Activated T-cell treated with anti-CD3 and anti-CD28 coated beads for 48 hours (primary cell): ENCODE results near the gene SPATA21.
A peak's percentile ranks its signal among the peaks of the same experiment; 100 is the strongest.

Source experiments
- DNase-seq: peaks from one replicate; pipeline ENCODE4 v3.0.0-alpha.2; 2020; ENCODE audit warnings: low read depth

The SPATA21 gene

DNA sequence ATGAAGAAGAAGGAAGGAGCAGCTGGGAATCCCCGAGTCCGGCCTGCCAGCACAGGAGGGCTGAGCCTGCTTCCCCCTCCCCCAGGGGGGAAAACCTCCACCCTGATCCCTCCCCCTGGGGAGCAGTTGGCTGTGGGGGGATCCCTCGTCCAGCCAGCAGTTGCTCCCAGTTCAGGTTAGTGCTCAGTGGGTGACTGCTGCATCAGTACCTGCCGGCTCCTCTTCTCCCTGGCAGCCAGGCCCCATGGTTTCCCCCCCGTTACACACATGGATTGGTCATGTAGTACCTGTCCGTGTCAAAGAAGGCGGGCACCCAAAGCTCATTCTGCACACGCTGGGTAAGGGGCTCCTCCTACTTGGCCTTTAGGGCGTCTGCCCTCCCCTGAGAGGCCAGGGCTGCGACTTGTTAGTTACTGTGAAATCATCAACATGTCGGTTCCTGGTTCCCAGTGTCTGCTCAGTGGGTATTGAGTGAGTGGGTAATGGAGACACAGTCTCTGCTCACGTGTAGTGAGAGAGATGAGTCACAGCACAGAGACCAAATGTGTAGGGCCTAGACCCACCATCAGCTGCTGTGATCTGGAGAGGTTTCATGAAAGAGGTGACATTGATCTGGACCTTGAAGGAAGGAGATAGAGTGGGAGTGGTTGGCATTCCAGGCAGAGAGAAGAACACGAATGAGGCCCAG lies 14.8 kb upstream of the SPATA21 start:
- DNase-seq: no peak

DNA sequence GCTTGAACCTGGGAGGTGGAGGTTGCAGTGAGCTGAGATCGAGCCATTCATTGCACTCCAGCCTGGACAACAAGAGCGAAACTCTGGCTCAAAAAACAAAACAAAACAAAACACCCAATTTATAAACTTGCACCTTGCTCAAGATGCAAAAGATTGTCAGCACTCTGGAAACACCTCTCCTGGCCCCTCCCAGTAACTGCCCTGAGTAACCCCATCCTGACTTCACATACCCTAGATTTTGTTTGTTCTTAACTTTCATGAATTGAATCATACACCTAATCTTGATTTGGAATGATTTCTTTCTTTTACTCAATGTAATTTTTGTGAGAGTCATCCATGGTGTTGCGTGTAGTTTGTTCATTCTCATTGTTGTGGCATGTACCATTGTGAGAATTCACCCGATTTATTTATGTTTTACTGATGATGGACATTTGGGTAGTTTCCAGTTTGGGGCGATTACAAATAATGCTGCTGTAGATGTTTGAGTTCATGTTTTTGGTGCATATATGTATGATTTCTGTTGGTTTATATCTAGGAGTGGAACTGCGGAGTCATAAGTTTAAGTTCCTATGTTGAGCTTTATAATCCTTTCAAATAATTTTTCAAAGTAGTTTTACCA lies 13.7 kb upstream of the SPATA21 start:
- no peak for DNase-seq

DNA sequence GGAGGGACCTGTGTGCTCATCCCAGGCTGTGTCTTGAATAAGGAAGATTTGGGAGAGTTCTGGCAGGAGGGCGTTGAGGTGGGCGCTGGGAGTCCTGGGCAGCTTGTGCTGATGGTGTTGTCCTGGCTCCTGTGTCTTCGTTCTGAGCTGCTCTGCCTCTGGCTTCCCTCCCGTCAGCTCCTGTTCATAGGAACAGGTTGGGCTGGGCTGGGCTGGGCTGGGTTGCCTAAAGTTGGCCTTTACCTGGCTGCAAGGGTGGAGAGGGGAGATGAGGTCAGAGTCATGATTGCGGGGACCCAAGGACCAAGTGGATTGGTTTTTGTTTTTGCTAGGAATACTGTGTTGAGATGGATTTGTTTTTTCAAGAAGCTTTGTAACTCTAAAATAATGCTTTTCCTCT lies 12.4 kb upstream of the SPATA21 start:
- no peak for DNase-seq

DNA sequence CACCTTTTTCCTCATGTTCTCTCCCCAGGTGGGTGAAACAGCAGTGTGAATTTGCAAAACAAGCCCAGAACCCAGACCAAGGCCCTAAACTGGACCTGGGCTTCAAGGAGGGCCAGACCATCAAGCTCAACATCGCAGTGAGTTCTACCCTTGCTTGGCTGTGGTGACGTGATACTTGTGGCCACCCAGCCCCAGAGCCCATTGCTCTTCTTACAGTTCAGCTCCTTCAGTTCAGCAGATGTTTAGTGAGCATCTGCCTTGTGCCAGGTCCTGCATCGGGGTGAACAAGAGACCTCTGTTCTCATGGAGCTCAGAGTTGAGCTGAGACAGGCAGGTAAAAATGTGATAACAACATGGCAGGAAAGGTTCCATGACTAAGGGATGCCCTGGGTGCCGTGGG lies 11.8 kb upstream of the SPATA21 start:
- no peak for DNase-seq

GRCh38 chr1:16447641-16448040 lies 10.4 kb upstream of the SPATA21 start:
- DNase-seq: no peak

GRCh38 chr1:16446116-16446515 lies 8.9 kb upstream of the SPATA21 start:
- no peak for DNase-seq

DNA sequence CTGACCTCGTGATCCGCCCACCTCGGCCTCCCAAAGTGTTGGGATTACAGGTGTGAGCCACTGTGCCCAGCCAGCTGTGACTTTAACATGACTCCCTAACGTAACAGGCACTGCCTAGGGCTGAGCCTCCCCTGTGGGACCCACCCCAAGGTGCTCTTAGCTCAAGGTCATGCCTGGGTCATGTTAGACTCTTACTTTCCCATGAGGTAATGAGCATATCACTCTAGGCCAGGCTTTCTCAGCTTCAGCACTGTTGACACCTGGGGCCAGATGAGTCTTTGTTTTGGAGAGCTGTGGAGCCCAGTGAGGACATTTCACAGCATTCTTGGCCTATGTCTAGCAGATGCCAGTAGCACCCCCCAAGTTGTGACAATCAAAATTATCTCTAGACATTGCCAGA lies 7.8 kb upstream of the SPATA21 start:
- no peak for DNase-seq

GRCh38 chr1:16443975-16444770 lies 6.9 kb upstream of the SPATA21 start:
- no peak for DNase-seq

DNA sequence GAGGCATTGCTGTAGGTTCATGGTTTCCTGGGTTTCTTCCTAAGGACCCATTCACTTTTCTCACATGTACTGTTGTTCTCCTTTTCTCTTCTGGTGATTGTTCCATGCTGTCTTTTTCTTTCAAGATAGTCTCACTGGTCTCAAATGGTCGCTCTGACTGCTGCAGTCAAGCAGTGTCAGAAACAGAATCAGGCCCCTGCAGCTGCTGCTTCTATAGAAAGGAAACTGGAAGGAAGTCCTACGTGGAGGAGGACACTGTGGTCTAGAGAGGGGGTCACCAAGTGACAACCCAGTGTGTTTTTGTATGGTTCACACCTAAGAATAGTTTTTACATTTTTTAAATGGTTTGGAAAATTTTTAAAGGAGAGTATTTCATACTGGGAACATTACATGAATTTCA lies 5.7 kb upstream of the SPATA21 start:
- DNase-seq: no peak

DNA sequence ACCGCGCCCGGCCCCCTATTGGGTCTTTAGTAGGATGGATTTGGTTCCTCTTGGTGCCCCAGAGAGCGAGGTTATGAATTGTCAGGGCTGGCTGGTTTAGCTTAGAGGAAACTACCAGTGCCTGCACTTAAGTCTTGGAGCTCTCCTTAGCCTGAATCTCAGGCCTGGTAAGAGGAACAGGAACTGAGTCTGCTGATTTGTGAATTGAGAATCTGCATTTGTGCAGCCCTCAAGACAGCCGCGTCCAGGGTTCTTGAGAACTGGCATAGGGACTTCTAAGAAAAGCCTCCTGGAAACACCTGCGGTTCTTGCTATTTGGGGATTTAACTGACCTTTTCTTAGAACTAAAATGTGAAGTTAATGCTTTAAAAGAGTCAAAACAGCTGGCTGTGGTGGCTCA lies 5.0 kb upstream of the SPATA21 start:
- no peak for DNase-seq

DNA sequence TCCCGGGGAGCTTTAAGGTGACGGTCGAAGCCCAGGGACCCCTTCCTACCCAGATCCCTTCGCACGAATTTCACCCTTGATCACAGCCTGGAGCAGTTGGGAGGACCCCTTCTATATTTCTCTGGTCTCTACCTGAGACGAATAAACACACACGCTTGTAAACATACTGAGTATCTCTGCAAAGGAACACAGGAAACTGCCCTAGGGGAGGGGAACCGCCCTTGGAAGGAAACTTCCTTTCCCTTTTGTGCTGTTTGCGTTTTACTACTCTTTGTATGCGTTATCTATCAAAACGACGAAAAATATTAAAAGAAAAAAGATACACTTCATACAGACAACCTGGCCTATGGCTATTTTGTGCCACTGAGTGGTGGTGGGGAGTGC lies 4.0 kb upstream of the SPATA21 start:
- DNase-seq: no peak

DNA sequence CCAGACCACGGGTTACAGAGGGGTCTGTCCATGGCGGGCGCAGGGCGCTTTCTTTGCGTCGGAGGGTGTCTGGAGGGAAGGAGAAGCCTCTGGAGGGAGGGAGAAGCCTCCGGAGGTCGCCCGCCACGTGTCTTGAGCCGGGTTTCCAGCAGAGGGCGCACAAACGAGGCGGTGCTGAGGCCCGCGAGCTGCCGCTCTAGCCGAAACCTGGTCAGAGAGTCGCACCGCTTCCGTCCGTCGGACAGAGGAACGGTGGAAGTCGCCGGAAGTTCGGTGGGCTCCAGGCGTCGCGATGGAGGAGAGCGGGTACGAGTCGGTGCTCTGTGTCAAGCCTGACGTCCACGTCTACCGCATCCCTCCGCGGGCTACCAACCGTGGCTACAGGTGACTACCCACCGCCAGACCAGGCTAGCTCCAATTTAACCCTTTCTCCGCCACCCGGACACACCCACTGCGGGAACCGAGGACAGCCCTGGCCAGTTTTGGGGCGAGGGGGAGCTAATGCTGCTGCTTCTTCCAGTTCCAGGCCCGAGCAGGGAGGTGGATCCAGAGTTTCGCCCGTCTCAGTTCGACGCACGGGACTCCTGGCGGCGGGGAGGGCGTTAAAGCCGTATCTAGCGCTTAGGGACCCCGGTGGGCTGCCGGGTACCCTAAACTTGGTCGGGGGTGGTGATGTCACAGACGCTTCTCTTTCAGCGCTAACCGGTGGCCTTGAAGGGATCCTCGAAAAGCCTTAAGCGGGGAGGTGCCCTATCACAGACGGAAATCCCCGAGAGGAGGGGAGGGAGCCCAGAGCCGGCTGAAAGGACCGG lies 3.5 kb upstream of the SPATA21 start, which contains the start of gene NECAP2:
NECAP2 (plus strand) TSS at position 255 of the 812 bp plus-strand sequence; CDS start at position 293, 38 bp downstream.
- DNase-seq: peak; percentile 94

DNA sequence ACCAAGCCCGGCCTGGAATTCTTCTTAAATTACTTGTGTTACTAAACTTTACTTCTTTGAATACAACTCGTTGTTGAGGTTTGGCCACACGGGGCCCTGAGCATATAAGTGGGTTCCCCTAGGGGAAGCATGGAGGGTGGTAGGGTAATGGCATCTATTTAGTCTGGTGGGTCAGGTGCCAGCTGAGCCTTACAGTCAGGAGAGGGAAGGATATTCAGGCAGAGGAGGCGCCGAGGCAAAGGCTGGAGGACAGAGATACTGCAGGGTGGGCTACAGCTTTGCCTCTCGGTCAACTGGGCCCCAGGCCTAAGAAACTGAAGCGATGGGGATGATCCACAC lies 2.9 kb upstream of the SPATA21 start:
- DNase-seq: no peak

GRCh38 chr1:16438924-16439323 lies 1.7 kb upstream of the SPATA21 start:
- DNase-seq: no peak

GRCh38 chr1:16438516-16438915 lies 1.3 kb upstream of the SPATA21 start:
- DNase-seq: no peak

- DNase-seq: no peak
Measured at GRCh38 chr1:16434501-16434900, 2.7 kb downstream of the SPATA21 start.

GRCh38 chr1:16434007-16434406 lies 3.2 kb downstream of the SPATA21 start:
- DNase-seq: no peak

GRCh38 chr1:16433030-16433429 lies 4.2 kb downstream of the SPATA21 start:
- DNase-seq: no peak

GRCh38 chr1:16430606-16431005 lies 6.6 kb downstream of the SPATA21 start:
- no peak for DNase-seq

GRCh38 chr1:16425125-16426025 lies 11.8 kb downstream of the SPATA21 start:
- no peak for DNase-seq

- DNase-seq: no peak
Measured at GRCh38 chr1:16422041-16422440, 15.2 kb downstream of the SPATA21 start.
